Upper lobe of left lung (tissue), 4 donors: ENCODE measurements around the gene SPTAN1.

Experiments
- CTCF ChIP-seq, 6 experiments: fragments of 450-650 bp in 4 of 6; fragments of 200-600 bp in 2 of 6; sonication (generic) in 2 of 6; IDR thresholded peaks; one replicate each; pipeline ENCODE4 v1.5.1; 2016 to 2019; ENCODE audit warnings: antibody characterized with exemption in 6 of 6
- EP300 ChIP-seq, 4 donors: sonication (generic); formaldehyde crosslinking; IDR thresholded peaks; one replicate each; pipeline ENCODE4 v1.5.1; 2017; ENCODE audit warnings: antibody characterized with exemption in 4 of 4, control low read depth in 2 of 4
- POLR2A ChIP-seq, 4 donors: fragments of 450-650 bp; IDR thresholded peaks; one replicate each; pipeline ENCODE4 v1.5.1; 2016 to 2017; ENCODE audit warnings: antibody characterized with exemption in 4 of 4, mild to moderate bottlenecking in 2 of 4
- POLR2AphosphoS5 ChIP-seq, 2 donors: sonication (generic); formaldehyde crosslinking; IDR thresholded peaks; one replicate each; pipeline ENCODE4 v1.5.1; 2017; ENCODE audit warnings: antibody characterized with exemption in 2 of 2

- TF ChIP-seq CTCF (IDR thresholded peaks at IDR 0.05) (no peak), POLR2A (IDR thresholded peaks at IDR 0.05) (no peak), EP300 (IDR thresholded peaks at IDR 0.05) (no peak), POLR2AphosphoS5 (IDR thresholded peaks at IDR 0.05) (no peak)
Observed at GRCh38 chr9:128625391-128626146, 73.2 kb downstream of the SPTAN1 start.
